Stimulated activated CD8-positive, alpha-beta memory T cell treated with anti-CD3 and anti-CD28 coated beads, Interleukin-4, amount 100 ng/mL, for 1 hour (primary cell): ENCODE data around the gene PPP3R2.
"Not testable (repeated sequence)": the region's sequence is repeated elsewhere in the genome, so short reads cannot be mapped to it uniquely, and the experiment has no call there.

Experiments used
- DNase-seq, 2 donors: peaks; one replicate each; pipeline ENCODE4 v3.0.0-alpha.2; 2020; ENCODE audit warnings: low read depth in 2 of 2, low spot score in 1 of 2

Gene PPP3R2

GRCh38 chr9:101590074-101590473 is 4.7 kb downstream of the PPP3R2 start:
- not testable (repeated sequence) for DNase-seq

GRCh38 chr9:101587332-101588043 is 7.3 kb downstream of the PPP3R2 start:
- no peak for DNase-seq

GRCh38 chr9:101586651-101587050 is 8.1 kb downstream of the PPP3R2 start:
- DNase-seq: no peak

GRCh38 chr9:101585740-101586139 is 9.0 kb downstream of the PPP3R2 start:
- no peak for DNase-seq

DNA sequence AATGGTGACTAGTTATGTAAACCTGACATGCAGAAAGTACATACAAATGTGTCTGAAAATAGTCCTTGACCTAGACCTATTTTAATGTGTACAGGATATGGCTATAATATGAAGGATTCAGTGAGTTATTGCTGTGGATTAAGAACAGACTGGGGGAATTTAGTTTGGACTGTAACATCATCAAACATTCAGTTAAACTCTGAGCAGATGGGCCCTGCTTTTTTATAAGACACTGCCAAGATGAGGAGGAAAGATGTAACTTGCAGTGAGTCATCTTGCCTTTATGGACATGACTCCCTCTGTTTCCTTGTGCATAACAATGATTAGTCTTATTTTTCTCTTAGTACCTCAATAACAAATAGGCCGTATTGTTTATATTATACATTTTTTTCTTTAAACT is 12.2 kb downstream of the PPP3R2 start:
- no peak for DNase-seq

GRCh38 chr9:101579711-101580545 is 14.8 kb downstream of the PPP3R2 start:
- DNase-seq: no peak

DNA sequence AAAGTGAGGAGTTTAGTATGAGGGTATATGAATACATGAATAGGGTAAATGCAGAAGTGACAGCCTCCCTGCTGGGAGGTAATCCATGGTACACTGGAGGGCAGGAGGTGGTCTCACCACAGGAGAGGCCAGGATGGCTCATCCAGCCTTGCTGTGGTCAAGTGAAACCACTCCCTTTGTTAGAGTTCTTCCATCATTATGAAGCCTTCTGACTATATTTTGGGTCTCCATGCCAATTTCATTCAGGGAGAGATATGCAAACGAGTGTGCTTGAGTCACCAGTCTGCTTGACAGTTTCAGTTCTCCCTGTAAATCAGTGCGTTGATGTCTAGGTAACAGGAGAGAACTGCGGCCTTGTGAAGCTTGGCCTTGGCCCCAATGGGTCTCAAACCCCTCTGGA is 16.4 kb downstream of the PPP3R2 start:
- DNase-seq: no peak

DNA sequence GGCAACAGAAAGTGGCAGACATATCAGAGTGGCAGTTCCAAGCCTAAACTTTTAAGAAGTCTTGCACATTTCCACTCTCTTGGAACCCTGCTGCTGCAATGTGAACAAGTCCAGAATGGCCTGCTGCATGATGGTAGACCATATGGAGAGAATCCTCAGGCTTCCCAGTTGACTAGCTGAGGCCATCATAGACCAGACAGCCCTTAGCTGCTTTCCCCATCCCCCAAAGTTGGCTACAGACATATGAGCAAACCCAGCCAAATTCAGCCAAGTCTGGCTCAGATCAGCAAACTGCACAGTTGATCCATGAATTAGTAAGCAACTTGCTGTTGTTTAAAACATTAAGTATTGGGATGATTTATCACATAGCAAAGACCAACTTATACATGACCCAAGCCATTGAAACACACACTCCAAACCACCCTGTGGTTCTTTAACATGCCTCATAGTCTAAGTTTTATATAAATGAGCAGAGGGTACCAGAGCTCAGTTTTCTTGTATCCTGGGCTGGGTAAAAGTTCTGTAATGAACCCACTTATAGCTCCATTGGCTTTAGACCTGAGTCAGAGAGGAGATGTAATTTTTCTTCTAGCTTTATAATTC is 19.9 kb downstream of the PPP3R2 start:
- DNase-seq: no peak

GRCh38 chr9:101572316-101572715 is 22.5 kb downstream of the PPP3R2 start:
- DNase-seq: no peak

GRCh38 chr9:101571114-101571513 is 23.7 kb downstream of the PPP3R2 start:
- no peak for DNase-seq

- DNase-seq: no peak
Measured at GRCh38 chr9:101569741-101570501, 24.8 kb downstream of the PPP3R2 start.

DNA sequence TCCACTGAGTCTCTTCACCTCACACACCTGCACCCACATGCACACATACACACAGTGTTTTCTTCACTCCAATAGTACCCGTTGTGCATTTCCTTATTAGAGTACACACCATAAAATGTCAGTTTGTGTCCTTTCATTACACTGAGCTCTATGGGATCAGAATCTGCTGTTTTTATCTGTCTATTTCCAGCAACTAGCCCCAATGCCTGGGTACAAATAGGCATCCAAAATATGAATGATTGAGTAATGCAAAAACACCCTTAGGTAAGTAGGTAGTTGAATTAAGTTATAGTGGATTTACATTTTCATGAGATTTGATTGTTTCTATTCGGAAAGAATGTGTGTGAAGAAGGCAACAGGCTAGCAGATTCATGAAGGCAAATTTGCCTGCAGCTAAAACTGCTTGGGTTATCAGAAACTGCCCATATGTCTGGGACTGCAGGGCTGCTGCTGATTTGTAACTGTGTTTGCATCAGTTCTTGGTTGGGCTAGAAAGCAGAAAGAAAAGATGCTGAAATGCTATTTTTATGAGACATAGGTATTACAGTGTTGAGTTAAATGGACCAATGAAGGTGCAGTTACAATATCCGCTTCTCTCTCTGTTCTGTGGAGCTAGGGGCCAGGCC is 26.9 kb downstream of the PPP3R2 start:
- no peak for DNase-seq

- DNase-seq: no peak
Measured at GRCh38 chr9:101566904-101567724, 27.7 kb downstream of the PPP3R2 start.

- DNase-seq: no peak
Measured at GRCh38 chr9:101564252-101564651, 30.5 kb downstream of the PPP3R2 start.

DNA sequence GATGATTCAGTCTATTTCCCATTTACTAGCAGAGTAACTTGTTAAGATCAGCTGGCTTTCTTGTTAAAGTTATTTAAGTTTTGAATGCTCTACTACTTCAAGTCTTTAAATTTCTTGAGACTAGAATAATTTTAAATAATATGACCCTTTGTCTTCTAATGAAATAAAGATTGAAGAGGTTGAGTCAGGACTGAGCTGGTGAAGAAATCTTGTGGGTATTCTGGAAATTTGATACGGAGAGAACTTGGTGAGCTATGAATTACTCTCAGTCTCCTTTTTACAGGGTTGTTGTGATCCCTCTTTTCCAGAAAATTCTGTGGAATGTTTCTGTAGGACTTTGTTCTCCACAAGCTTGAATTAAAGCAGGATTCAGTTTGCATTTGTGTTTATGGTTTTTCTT is 31.8 kb downstream of the PPP3R2 start:
- DNase-seq: no peak

GRCh38 chr9:101561740-101562139 is 33.0 kb downstream of the PPP3R2 start:
- no peak for DNase-seq

GRCh38 chr9:101549472-101550098 is 45.2 kb downstream of the PPP3R2 start:
- DNase-seq: not testable (repeated sequence)

DNA sequence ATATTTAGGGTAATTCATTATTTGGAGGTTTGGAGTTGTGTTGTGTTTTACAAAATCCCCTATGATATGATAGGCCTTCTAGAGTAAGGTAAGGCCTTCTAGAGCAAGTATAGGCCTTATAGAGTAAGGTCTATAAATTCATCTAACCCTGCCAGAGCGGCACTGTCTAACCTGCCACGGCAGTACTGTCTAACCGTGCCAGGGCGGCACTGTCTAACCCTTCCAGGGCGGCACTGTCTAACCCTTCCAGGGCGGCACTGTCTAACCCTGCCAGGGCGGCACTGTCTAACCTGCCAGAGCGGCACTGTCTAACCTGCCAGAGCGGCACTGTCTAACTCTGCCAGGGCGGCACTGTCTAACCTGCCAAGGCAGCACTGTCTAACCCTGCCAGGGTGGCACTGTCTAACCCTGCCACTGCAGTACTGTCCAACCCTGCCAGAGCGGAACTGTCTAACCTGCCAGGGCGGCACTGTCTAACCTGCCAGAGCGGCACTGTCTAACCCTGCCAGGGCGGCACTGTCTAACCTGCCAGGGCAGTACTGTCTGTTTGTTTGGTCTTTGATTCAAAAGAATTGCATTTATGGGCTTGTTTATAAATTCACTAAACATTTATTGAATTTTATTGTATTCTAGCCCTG is 51.6 kb downstream of the PPP3R2 start:
- DNase-seq: no peak
